Esophagus squamous epithelium (tissue), 5 donors: ENCODE measurements around the gene RFPL1. TPM values are rescaled to one million over a fixed set of nuclear protein-coding genes. Genes with fewer than 3 reads are reported as not detected.

ENCODE experiments used
- DNase-seq: peaks from one replicate; lab custom pipeline; 2025; lab: John Stamatoyannopoulos, UW
- H3K27ac ChIP-seq, 4 donors: fragments of 200-600 bp; sonication (generic); one replicate each; pipeline ENCODE4 v1.5.1; 2016 to 2019; ENCODE audit warnings: mild to moderate bottlenecking in 1 of 4
- H3K27me3 ChIP-seq, 4 donors: fragments of 200-600 bp; sonication (generic); 1 replicate in 3 of 4; 2 replicates in 1 of 4; pipeline versions ENCODE4 v1.5.1 to v1.6.0; 2017 to 2021; ENCODE audit warnings: antibody characterized with exemption in 1 of 4
- H3K36me3 ChIP-seq, 3 donors: fragments of 200-600 bp; sonication (generic); one replicate each; pipeline ENCODE4 v1.5.1; 2016 to 2019
- H3K4me1 ChIP-seq, 3 donors: fragments of 200-600 bp; sonication (generic); one replicate each; pipeline ENCODE4 v1.5.1; 2017 to 2019
- H3K4me3 ChIP-seq, 4 donors: fragments of 200-600 bp; sonication (generic); 1 replicate in 3 of 4; 2 replicates in 1 of 4; pipeline ENCODE4 v1.5.1; 2016 to 2019; ENCODE audit warnings: mild to moderate bottlenecking in 2 of 4, moderate library complexity in 1 of 4
- H3K9me3 ChIP-seq, 3 donors: fragments of 200-600 bp; sonication (generic); one replicate each; pipeline ENCODE4 v1.5.1; 2016 to 2019
- CTCF ChIP-seq, 6 experiments: fragments of 450-650 bp in 4 of 6; fragments of 200-600 bp in 2 of 6; sonication (generic) in 2 of 6; IDR thresholded peaks; one replicate each; pipeline ENCODE4 v1.5.1; 2016 to 2019; ENCODE audit warnings: antibody characterized with exemption in 6 of 6, mild to moderate bottlenecking in 4 of 6, moderate library complexity in 4 of 6
- POLR2A ChIP-seq, 4 donors: fragments of 450-650 bp; IDR thresholded peaks; one replicate each; pipeline ENCODE4 v1.6.1; 2017; ENCODE audit warnings: antibody characterized with exemption in 4 of 4, mild to moderate bottlenecking in 4 of 4, moderate library complexity in 3 of 4
- WGBS, 2 donors: methylation state at CpG; one replicate each; pipeline ENCODE4 v1.1.5; 2018; 5-methylcytosine and 5-hydroxymethylcytosine counted together
- intact Hi-C: fragments of 100-400 bp; cut with DNase I; formaldehyde crosslinking; loops from one replicate; pipeline ENCODE4 v1.15.0; 2022
- total RNA-seq, 4 donors: library from RNA; depleted of rRNA; stranded (reverse); fragments of >200 nt; gene quantifications; one replicate each; pipeline ENCODE4 v1.1.0, GENCODE V29; 2016
- donor health status: DM: yes; HTN: yes; CAD: no.

The RFPL1 gene
- total RNA-seq, 4 donors from 2014 or later, result not detected

DNA sequence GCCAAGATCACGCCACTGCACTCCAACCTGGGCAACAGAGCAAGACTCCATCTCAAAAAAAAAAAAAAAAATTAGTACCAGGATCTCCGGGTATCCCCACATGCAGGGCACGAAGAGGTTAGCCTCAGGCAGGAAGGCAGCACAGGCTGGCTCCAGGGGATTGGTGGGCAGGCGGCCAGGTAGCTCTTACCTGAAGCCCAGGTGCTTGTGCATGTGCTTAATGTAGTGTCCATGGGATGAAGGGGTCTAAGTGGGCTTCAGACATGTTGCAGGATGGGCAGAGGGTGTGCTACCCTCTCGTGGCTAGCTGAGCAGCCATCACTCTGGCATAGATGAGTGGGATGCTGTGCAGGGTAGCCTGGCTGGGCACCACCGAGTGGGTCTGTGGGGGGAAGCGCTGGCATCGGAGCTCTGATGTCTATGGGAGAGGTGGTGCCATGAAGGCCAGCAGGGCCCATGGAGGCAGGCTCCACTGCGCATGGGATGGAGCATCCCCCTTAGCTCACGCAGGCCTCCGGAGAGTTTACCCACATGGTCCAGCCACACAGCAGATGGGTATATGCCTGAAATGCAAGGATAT lies 11.0 kb downstream of the RFPL1 start:
- TF ChIP-seq POLR2A (IDR thresholded peaks at IDR 0.05), result no peak
- no peak for TF ChIP-seq CTCF (IDR thresholded peaks at IDR 0.05)
- Histone ChIP-seq H3K27me3 (peaks cover 0 to 15% (median 0%) of the 10 kb centered on the region in 4 donors), H3K4me1 (no peaks in the 10 kb centered on the region), H3K9me3 (no peaks in the 10 kb centered on the region), H3K36me3 (no peaks in the 10 kb centered on the region), H3K4me3 (no peak overlapping the region), H3K27ac (no peak overlapping the region)
- no peak for DNase-seq
- WGBS, 2 donors, result 86 to 88% methylated on average over 9 to 10 of the region's 11 CpGs
- intact Hi-C loops, result no loop called here

DNA sequence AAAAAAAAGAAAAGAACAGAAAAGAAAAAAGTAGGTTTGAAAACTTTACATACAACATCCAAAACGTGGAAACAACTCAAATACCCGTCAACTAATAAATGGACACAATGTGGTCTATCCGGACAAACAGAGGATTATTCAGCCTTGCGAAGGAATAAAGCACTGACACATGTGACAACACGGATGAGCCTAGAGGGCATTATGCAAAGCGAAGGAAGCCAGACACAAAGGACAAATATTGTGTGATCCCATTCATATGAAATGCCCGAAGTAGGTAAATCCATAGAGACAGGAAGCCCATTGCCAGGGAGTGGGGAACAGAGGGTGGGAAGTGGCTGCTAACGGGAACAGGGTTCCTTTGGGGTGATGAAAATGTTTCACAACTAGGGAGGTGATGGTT lies 11.8 kb downstream of the RFPL1 start:
- TF ChIP-seq CTCF (IDR thresholded peaks at IDR 0.05) (no peak), POLR2A (IDR thresholded peaks at IDR 0.05) (no peak)
- no peak for DNase-seq
- no peaks in the 10 kb centered on the region for H3K9me3 ChIP-seq
- peaks cover 0 to 7% (median 0%) of the 10 kb centered on the region in 4 donors for H3K27me3 ChIP-seq
- WGBS, 2 donors, result 33 to 46% methylated on average over 8 of the region's 8 CpGs
- H3K4me1 ChIP-seq, result no peaks in the 10 kb centered on the region
- no peak overlapping the region for H3K4me3 ChIP-seq
- no peaks in the 10 kb centered on the region for H3K36me3 ChIP-seq
- H3K27ac ChIP-seq, result no peak overlapping the region
- intact Hi-C loops, result no loop called here

DNA sequence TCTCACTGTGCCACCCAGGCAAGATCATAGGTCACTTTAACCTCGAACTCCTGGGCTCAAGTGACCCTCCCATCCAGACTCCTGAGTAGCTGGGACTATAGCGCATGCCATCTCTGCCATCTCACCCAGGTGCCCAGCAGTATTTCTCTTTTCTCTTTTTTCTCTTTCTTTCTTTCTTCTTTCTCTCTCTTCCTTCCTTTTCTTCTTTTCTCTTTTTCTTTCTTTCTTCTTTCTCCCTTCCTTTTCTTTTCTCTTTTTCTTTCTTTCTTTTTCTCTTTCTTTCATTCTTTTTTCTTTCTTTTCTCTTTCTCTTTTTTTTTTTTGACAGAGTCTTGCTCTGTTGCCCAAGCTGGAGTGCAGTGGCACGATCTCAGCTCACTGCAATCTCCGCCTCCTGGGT lies 13.5 kb downstream of the RFPL1 start:
- no peak overlapping the region for H3K4me3 ChIP-seq
- 81 to 84% methylated on average over 2 to 4 of the region's 4 CpGs for WGBS, 2 donors

GRCh38 chr22:29454276-29454675 lies 15.9 kb downstream of the RFPL1 start:
- no peak for DNase-seq
- H3K4me1 ChIP-seq, result no peaks in the 10 kb centered on the region
- TF ChIP-seq CTCF (IDR thresholded peaks at IDR 0.05), result no peak
- no peak for TF ChIP-seq POLR2A (IDR thresholded peaks at IDR 0.05)
- H3K27me3 ChIP-seq, result no peaks in the 10 kb centered on the region
- no peaks in the 10 kb centered on the region for H3K36me3 ChIP-seq
- no peak overlapping the region for H3K27ac ChIP-seq
- H3K4me3 ChIP-seq, result no peak overlapping the region
- intact Hi-C loops, result no loop called here
- H3K9me3 ChIP-seq, result no peaks in the 10 kb centered on the region
- 56 to 60% methylated on average over 1 to 7 of the region's 8 CpGs for WGBS, 2 donors

More for the DNA sequence above, 13.5 kb downstream of the RFPL1 start:
- H3K36me3 ChIP-seq, result no peaks in the 10 kb centered on the region
- H3K27ac ChIP-seq, result no peak overlapping the region
- DNase-seq, result no peak
- no peaks in the 10 kb centered on the region for H3K4me1 ChIP-seq
- TF ChIP-seq CTCF (IDR thresholded peaks at IDR 0.05) (no peak), POLR2A (IDR thresholded peaks at IDR 0.05) (no peak)
- peaks cover 0 to 7% (median 0%) of the 10 kb centered on the region in 4 donors for H3K27me3 ChIP-seq
- intact Hi-C loops, result no loop called here
- no peaks in the 10 kb centered on the region for H3K9me3 ChIP-seq

GRCh38 chr22:29456211-29456671 lies 17.9 kb downstream of the RFPL1 start:
- H3K4me1 ChIP-seq, result no peaks in the 10 kb centered on the region
- no peak for DNase-seq
- H3K9me3 ChIP-seq, result no peaks in the 10 kb centered on the region
- TF ChIP-seq POLR2A (IDR thresholded peaks at IDR 0.05), result no peak
- no peak for TF ChIP-seq CTCF (IDR thresholded peaks at IDR 0.05)
- H3K27me3 ChIP-seq, result no peaks in the 10 kb centered on the region
- no peak overlapping the region for H3K4me3 ChIP-seq
- no peak overlapping the region for H3K27ac ChIP-seq
- intact Hi-C loops, result no loop called here
- 83 to 84% methylated on average over 2 to 9 of the region's 9 CpGs for WGBS, 2 donors
- H3K36me3 ChIP-seq, result no peaks in the 10 kb centered on the region
